H1 (cell line): ENCODE results near the gene LIPE. TPM values are rescaled to one million over a fixed set of nuclear protein-coding genes. Genes with fewer than 3 reads are reported as not detected.

Experiments
- CTCF ChIA-PET: fragments of 300-600 bp; sonication (Branson Sonifier 250); formaldehyde crosslinking; loops from one replicate; lab custom pipeline; 2021; ENCODE audit not compliant: partially characterized antibody; lab: Charles Lee
- POLR2A ChIA-PET: fragments of 300-600 bp; sonication (Branson Sonifier 250); formaldehyde crosslinking; loops from one replicate; lab custom pipeline; 2021; ENCODE audit warnings: inconsistent platforms; ENCODE audit not compliant: partially characterized antibody; lab: Charles Lee
- DNase-seq, 2 experiments: peaks; one replicate each; pipeline versions ENCODE4 v3.0.0 to v3.0.0-alpha.2; 2010 to 2022; ENCODE audit warnings: low spot score in 2 of 2, low read depth in 1 of 2, mixed read lengths in 1 of 2
- FAIRE-seq: peaks from 2 replicates; lab custom pipeline; 2011; peaks lifted over from hg19 to GRCh38; lab: Jason Lieb, UNC
- H2AFZ ChIP-seq: 2 replicates; pipeline ENCODE4 v1.8.1; 2012; ENCODE audit warnings: low read length, inconsistent platforms
- H2AK5ac ChIP-seq: 2 replicates; pipeline ENCODE4 v1.6.1; 2013; ENCODE audit warnings: low read depth, low read length
- H2BK120ac ChIP-seq: replicated peaks from 2 replicates; pipeline ENCODE3; 2013; ENCODE audit warnings: low read depth, low read length, inconsistent platforms
- H2BK12ac ChIP-seq: 2 replicates; pipeline ENCODE4 v1.6.1; 2013; ENCODE audit warnings: low read depth, low read length
- H2BK15ac ChIP-seq: 2 replicates; pipeline ENCODE4 v1.6.1; 2013; ENCODE audit warnings: low read length
- H2BK20ac ChIP-seq: 2 replicates; pipeline ENCODE4 v1.6.1; 2013; ENCODE audit warnings: low read length
- H2BK5ac ChIP-seq: 2 replicates; pipeline ENCODE4 v1.6.1; 2013; ENCODE audit warnings: low read depth, low read length
- H3K14ac ChIP-seq: 2 replicates; pipeline ENCODE4 v1.6.1; 2013; ENCODE audit warnings: inconsistent platforms; ENCODE audit not compliant: insufficient read length
- H3K18ac ChIP-seq: 2 replicates; pipeline ENCODE4 v1.6.1; 2013; ENCODE audit warnings: low read length; ENCODE audit errors: extremely low read depth
- H3K23ac ChIP-seq: 2 replicates; pipeline ENCODE4 v1.6.1; 2013; ENCODE audit warnings: inconsistent platforms; ENCODE audit not compliant: insufficient read length
- H3K23me2 ChIP-seq: 2 replicates; pipeline ENCODE4 v1.6.1; 2013; ENCODE audit warnings: low read depth, low read length
- H3K27ac ChIP-seq: 2 replicates; pipeline ENCODE4 v1.6.1; 2011; ENCODE audit warnings: low read depth, low read length, inconsistent platforms
- H3K27me3 ChIP-seq, 4 experiments: replicated peaks in 1 of 4; 1 replicate in 1 of 4; 2 replicates in 3 of 4; pipeline versions ENCODE4 v1.6.1 to v1.8.1; 2011 to 2013; ENCODE audit warnings: low read length in 3 of 4, mild to moderate bottlenecking in 3 of 4, inconsistent platforms in 2 of 4, mixed read lengths in 2 of 4, moderate library complexity in 1 of 4; ENCODE audit not compliant: control insufficient read depth in 3 of 4, insufficient read depth in 3 of 4; ENCODE audit errors: extremely low read depth in 1 of 4
- H3K36me3 ChIP-seq, 4 experiments: 2 replicates each; pipeline versions ENCODE4 v1.6.1 to v1.8.1; 2011 to 2013; ENCODE audit warnings: mild to moderate bottlenecking in 4 of 4, low read length in 3 of 4, moderate library complexity in 2 of 4, control low read depth in 1 of 4, inconsistent platforms in 1 of 4; ENCODE audit not compliant: insufficient read depth in 4 of 4, control insufficient read depth in 2 of 4
- H3K4ac ChIP-seq: replicated peaks from 2 replicates; pipeline ENCODE3; 2013; ENCODE audit warnings: low read length, low read depth, mixed read lengths, inconsistent platforms; ENCODE audit not compliant: insufficient read length
- H3K4me1 ChIP-seq, 4 experiments: replicated peaks in 1 of 4; 1 replicate in 1 of 4; 2 replicates in 3 of 4; pipeline versions ENCODE4 v1.6.1 to v1.8.1; 2011 to 2013; ENCODE audit warnings: low read length in 3 of 4, inconsistent platforms in 2 of 4, mixed read lengths in 1 of 4; ENCODE audit not compliant: insufficient read depth in 4 of 4, control insufficient read depth in 3 of 4
- H3K4me2 ChIP-seq, 2 experiments: 2 replicates each; pipeline versions ENCODE4 v1.6.1 to v1.8.1; 2011 to 2013; ENCODE audit warnings: low read depth in 2 of 2, low read length in 2 of 2, control low read depth in 1 of 2, inconsistent platforms in 1 of 2, mild to moderate bottlenecking in 1 of 2; ENCODE audit not compliant: insufficient read depth in 1 of 2
- H3K4me3 ChIP-seq, 4 experiments: fragments of 200-600, 300-600 bp in 1 of 4; sonication (generic), shearing (Covaris generic), sonication (Bioruptor Twin) in 1 of 4; 2 replicates each; pipeline versions ENCODE4 v1.5.1 to v1.8.1; 2011 to 2016; ENCODE audit warnings: low read length in 4 of 4, low read depth in 3 of 4, control low read depth in 2 of 4, inconsistent platforms in 2 of 4, mild to moderate bottlenecking in 2 of 4, mixed read lengths in 1 of 4, moderate library complexity in 1 of 4; ENCODE audit not compliant: insufficient read depth in 2 of 4; ENCODE audit errors: extremely low read depth in 1 of 4
- H3K56ac ChIP-seq: replicated peaks from 2 replicates; pipeline ENCODE3; 2013; ENCODE audit warnings: low read depth, mild to moderate bottlenecking, mixed read lengths, low read length, inconsistent platforms; ENCODE audit not compliant: insufficient read length
- H3K79me1 ChIP-seq: 2 replicates; pipeline ENCODE4 v1.6.1; 2013; ENCODE audit warnings: low read depth, low read length, control low read depth
- H3K79me2 ChIP-seq, 2 experiments: 2 replicates each; pipeline versions ENCODE4 v1.6.1 to v1.8.1; 2012 to 2013; ENCODE audit warnings: low read length in 2 of 2, mild to moderate bottlenecking in 2 of 2, inconsistent platforms in 1 of 2; ENCODE audit not compliant: insufficient read depth in 2 of 2, control insufficient read depth in 1 of 2
- H3K9ac ChIP-seq, 4 experiments: replicated peaks in 1 of 4; 1 replicate in 1 of 4; 2 replicates in 3 of 4; pipeline versions ENCODE4 v1.6.1 to v1.8.1; 2011 to 2013; ENCODE audit warnings: low read depth in 3 of 4, low read length in 3 of 4, control low read depth in 2 of 4, mild to moderate bottlenecking in 2 of 4, moderate library complexity in 2 of 4, inconsistent platforms in 1 of 4; ENCODE audit errors: extremely low read depth in 1 of 4
- H3K9me3 ChIP-seq, 2 experiments: 2 replicates each; pipeline versions ENCODE4 v1.6.1 to v1.8.1; 2012 to 2013; ENCODE audit warnings: mild to moderate bottlenecking in 2 of 2, moderate library complexity in 2 of 2, control low read depth in 1 of 2, inconsistent platforms in 1 of 2, low read depth in 1 of 2, low read length in 1 of 2, mixed read lengths in 1 of 2; ENCODE audit not compliant: insufficient read depth in 2 of 2
- H4K20me1 ChIP-seq, 2 experiments: replicated peaks in 1 of 2; 2 replicates each; pipeline versions ENCODE3 to v1.8.1; 2011 to 2013; ENCODE audit warnings: inconsistent platforms in 2 of 2, low read length in 2 of 2, mild to moderate bottlenecking in 1 of 2; ENCODE audit not compliant: insufficient read depth in 2 of 2, control insufficient read depth in 1 of 2
- H4K5ac ChIP-seq: 2 replicates; pipeline ENCODE4 v1.6.1; 2013; ENCODE audit warnings: low read length, low read depth, mixed read lengths, inconsistent platforms; ENCODE audit not compliant: insufficient read length
- H4K8ac ChIP-seq: 2 replicates; pipeline ENCODE4 v1.8.0; 2013; ENCODE audit warnings: mild to moderate bottlenecking, moderate library complexity, low read length, inconsistent platforms; ENCODE audit not compliant: insufficient read depth; ENCODE audit errors: extremely low read depth
- H4K91ac ChIP-seq: replicated peaks from 2 replicates; pipeline ENCODE3; 2013; ENCODE audit warnings: low read length, mixed read lengths, inconsistent platforms; ENCODE audit not compliant: insufficient read length
- CHD2 ChIP-seq: IDR thresholded peaks from 2 replicates; pipeline ENCODE4 v1.6.1; 2012; ENCODE audit warnings: low read length, improper control_type of control experiment
- EGR1 ChIP-seq: IDR thresholded peaks from 2 replicates; pipeline ENCODE4 v1.6.1; 2011; ENCODE audit warnings: low read depth, low read length, borderline replicate concordance
- EZH2 ChIP-seq: fragments of 200-600 bp; sonication (generic); IDR thresholded peaks from 2 replicates; pipeline ENCODE4 v1.7.1; 2012; ENCODE audit warnings: low read depth, mild to moderate bottlenecking, moderate library complexity, low read length, inconsistent platforms; ENCODE audit not compliant: severe bottlenecking
- JUND ChIP-seq: IDR thresholded peaks from 2 replicates; pipeline ENCODE4 v1.6.1; 2011; ENCODE audit warnings: mild to moderate bottlenecking, improper control_type of control experiment, low read length
- POU5F1 ChIP-seq: IDR thresholded peaks from 2 replicates; pipeline ENCODE4 v1.6.1; 2011; ENCODE audit warnings: low read depth, mild to moderate bottlenecking, low read length, moderate library complexity
- RXRA ChIP-seq: IDR thresholded peaks from 2 replicates; pipeline ENCODE4 v1.6.1; 2011; ENCODE audit warnings: low read depth, mild to moderate bottlenecking, low read length, moderate library complexity; ENCODE audit not compliant: insufficient read depth
- SIN3A ChIP-seq, 2 experiments: IDR thresholded peaks in 1 of 2; conservative IDR thresholded peaks in 1 of 2; 2 replicates each; pipeline ENCODE4 v1.6.1; 2011 to 2012; ENCODE audit warnings: low read length in 2 of 2, improper control_type of control experiment in 1 of 2, low read depth in 1 of 2, mild to moderate bottlenecking in 1 of 2
- WGBS, 2 experiments: shearing (Covaris generic) in 1 of 2; methylation state at CpG; one replicate each; pipeline versions ENCODE4 v1.1.6 to v1.1.7; 2013 to 2015; ENCODE audit warnings: low lambda C conversion rate in 2 of 2, mixed read lengths in 2 of 2, inconsistent platforms in 1 of 2, low coverage in 1 of 2, missing lambda C conversion rate in 1 of 2; ENCODE audit not compliant: insufficient replicate concordance in 2 of 2, insufficient coverage in 1 of 2, insufficient read length in 1 of 2; ENCODE audit errors: extremely low coverage in 1 of 2, missing lambda C conversion rate in 1 of 2; 5-methylcytosine and 5-hydroxymethylcytosine counted together
- polyA plus RNA-seq, 7 experiments: library from polyadenylated mRNA; depleted of rRNA in 3 of 7; stranded (reverse) in 5 of 7; unstranded in 2 of 7; fragments of >200 nt in 5 of 7; fragments of 200-250 nt in 2 of 7; gene quantifications; 1 replicate in 5 of 7; 2 replicates in 1 of 7; 4 replicates in 1 of 7; pipeline versions ENCODE4 v1.2.1 to v1.2.3, GENCODE V29; 2011 to 2013; ENCODE audit warnings: missing spikeins in 2 of 7, mixed read lengths in 2 of 7
- total RNA-seq: library from RNA; stranded (reverse); fragmentation: NEBNext Ultra II Directional; extraction: Animal tissue kit (Norgen Biotek cat#: 25700); gene quantifications from 2 replicates; pipeline ENCODE4 v1.2.1, GENCODE V29; 2021
- TF ChIP-seq, protein P1 (sequence below): IDR thresholded peaks from 2 replicates; pipeline ENCODE4 v1.6.1; 2011; ENCODE audit warnings: low read length, improper control_type of control experiment

The LIPE gene
- total and polyA plus RNA-seq, 2 of the 8 experiments (the other 6 are each of a cell fraction or from before 2014, with no cell fraction given), result 8.7 to 15.9 TPM

DNA sequence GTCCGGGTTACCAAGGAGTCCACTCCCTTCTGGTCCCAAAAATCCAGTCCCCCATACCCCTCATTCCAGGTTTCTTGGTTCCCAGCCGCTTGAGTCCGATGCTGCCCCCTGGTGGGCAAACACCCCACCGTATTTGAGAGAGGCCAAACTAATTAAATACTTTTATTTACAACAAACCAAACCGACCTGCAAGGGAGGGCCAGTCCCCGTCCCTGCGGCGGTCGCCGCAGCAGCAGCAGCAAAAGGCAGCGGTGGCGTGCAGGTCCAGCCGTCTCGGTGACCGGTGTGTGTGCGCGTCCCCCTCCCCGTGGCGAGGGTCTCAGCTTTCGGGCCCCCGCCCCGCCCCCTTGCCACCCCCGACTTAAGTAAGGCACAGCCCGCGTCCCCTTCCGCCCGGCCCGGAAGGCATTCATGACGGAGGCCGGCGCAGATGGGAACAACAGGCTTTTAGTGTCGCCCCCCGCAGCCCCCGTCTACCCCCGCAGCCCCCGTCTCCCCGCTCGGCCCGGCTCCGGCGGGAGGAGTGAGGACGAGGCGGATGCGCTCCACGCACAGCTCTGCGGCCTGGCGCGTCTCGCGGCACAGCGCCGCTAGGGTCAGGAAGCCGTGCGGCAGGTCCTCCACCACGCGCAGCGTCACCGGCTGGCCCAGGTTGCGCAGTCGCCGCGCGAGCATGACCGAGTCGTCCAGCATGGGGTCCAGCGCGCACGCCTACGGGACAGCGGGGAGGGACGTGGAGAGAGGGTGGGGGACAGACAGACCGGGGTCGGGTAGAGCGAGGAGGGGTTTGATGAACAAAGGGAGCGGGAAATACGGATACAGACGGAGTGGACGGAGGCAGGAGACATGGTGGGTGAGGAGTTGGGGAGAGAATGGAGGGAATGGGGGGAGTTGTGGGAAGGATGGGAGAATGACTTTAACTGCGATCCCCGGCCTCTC is 25.6 kb downstream of the LIPE start:
- Histone ChIP-seq H2BK20ac (no peak overlapping the region), H4K8ac (peak overlapping the region; percentile 89), H3K9me3 (no peaks in the 10 kb centered on the region), H3K4ac (peak overlapping the region; percentile 91), H2AK5ac (no peak overlapping the region), H4K20me1 (peaks cover 9 to 22% of the 10 kb centered on the region in 2 experiments), H3K4me1 (peaks cover 7 to 18% (median 12%) of the 10 kb centered on the region in 4 experiments; a peak in 6 of 7 replicates), H3K18ac (peak overlapping the region; percentile 78; the same call in 1 of the 2 replicates), H3K4me2 (peak overlapping the region; percentile 94 to 95), H3K56ac (peak overlapping the region; percentile 73), H3K27me3 (peaks cover 0 to 10% (median 5%) of the 10 kb centered on the region in 4 experiments; a peak in 5 of 7 replicates), H3K23me2 (peaks cover 19% of the 10 kb centered on the region; the same call in 1 of the 2 replicates), H2BK120ac (peak overlapping the region; percentile 31), H3K4me3 (peak overlapping the region; percentile 67 to 90 (median 75)), H3K14ac (no peak overlapping the region), H2BK12ac (peak overlapping the region; percentile 27; the same call in 1 of the 2 replicates), H3K79me2 (peaks cover 0 to 6% of the 10 kb centered on the region in 2 experiments; a peak in 1 of 4 replicates), H4K5ac (peak overlapping the region; percentile 83), H3K9ac (peak overlapping the region; percentile 49 to 67 (median 64)), H3K27ac (no peak overlapping the region), H2AFZ (no peak overlapping the region), H3K36me3 (no peaks in the 10 kb centered on the region), H2BK15ac (no peak overlapping the region), H4K91ac (peak overlapping the region; percentile 73), H3K79me1 (peaks cover 10% of the 10 kb centered on the region), H3K23ac (no peak overlapping the region), H2BK5ac (peak overlapping the region; percentile 14; the same call in 1 of the 2 replicates)
- 2% methylated on average over 54 of the region's 80 CpGs; no CpG with 5 or more reads in 1 of the 2 experiments for WGBS, 2 experiments
- ChIA-PET CTCF (interaction anchor here (0.6 to 3.2 kb wide), 23 partner anchors 8 to 1571 kb away, joined by 3 to 27 read pairs (median 4); no protein-coding TSS in a partner anchor), POLR2A (interaction anchor here (0.6 to 7.7 kb wide), 14 partner anchors 11 to 1103 kb away, joined by 3 to 47 read pairs (median 4); partner anchors contain the start of genes CNFN and RPS19)
- peak; percentile 60 for FAIRE-seq
- peak; percentile 78 to 97 for DNase-seq
- TF ChIP-seq RXRA (no peak), JUND (peak; percentile 14; the same call in 1 of the 2 replicates), EGR1 (0 out of 2 replicates have a peak, but pooled peaks have one; percentile 35), SIN3A (conservative IDR thresholded peaks at IDR 0.05 in 1 of 2, IDR thresholded peaks at IDR 0.05 in 1 of 2; ENCODE audit: low read depth in 1 of 2, low read length in 2 of 2) (peak; percentile 34 to 79; a peak in 2 of 4 replicates), EZH2 (no peak), POU5F1 (no peak), CHD2 (no peak)
- TF ChIP-seq, protein P1, sequence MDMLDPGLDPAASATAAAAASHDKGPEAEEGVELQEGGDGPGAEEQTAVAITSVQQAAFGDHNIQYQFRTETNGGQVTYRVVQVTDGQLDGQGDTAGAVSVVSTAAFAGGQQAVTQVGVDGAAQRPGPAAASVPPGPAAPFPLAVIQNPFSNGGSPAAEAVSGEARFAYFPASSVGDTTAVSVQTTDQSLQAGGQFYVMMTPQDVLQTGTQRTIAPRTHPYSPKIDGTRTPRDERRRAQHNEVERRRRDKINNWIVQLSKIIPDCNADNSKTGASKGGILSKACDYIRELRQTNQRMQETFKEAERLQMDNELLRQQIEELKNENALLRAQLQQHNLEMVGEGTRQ, result no peak
